ENCODE measurements around the gene METRNL.
"Not testable (repeated sequence)": the region's sequence is repeated elsewhere in the genome, so short reads cannot be mapped to it uniquely, and the experiment has no call there.

The METRNL gene

GRCh38 chr17:83125515-83126274 lies 46.3 kb downstream of the METRNL start:
- DNase-seq: peak; percentile 45

GRCh38 chr17:83126275-83126811 lies 46.9 kb downstream of the METRNL start:
- no peak for DNase-seq

GRCh38 chr17:83127431-83128160 lies 48.2 kb downstream of the METRNL start:
- DNase-seq: peak; percentile 10

- peak; percentile 11 for DNase-seq
Observed at GRCh38 chr17:83128306-83129240, 49.2 kb downstream of the METRNL start.

- peak; percentile 8 for DNase-seq
Observed at GRCh38 chr17:83129676-83130075, 50.3 kb downstream of the METRNL start.

GRCh38 chr17:83131401-83132011 lies 52.1 kb downstream of the METRNL start:
- peak; percentile 7 for DNase-seq

- DNase-seq: peak; percentile 14
Observed at GRCh38 chr17:83132251-83133081, 53.1 kb downstream of the METRNL start.

- peak; percentile 5 for DNase-seq
Observed at GRCh38 chr17:83133302-83134121, 54.1 kb downstream of the METRNL start.

GRCh38 chr17:83134456-83134855 lies 55.0 kb downstream of the METRNL start:
- not testable (repeated sequence) for DNase-seq

- no peak for DNase-seq
Observed at GRCh38 chr17:83135692-83136091, 56.3 kb downstream of the METRNL start.

- DNase-seq: no peak
Observed at GRCh38 chr17:83136156-83136555, 56.7 kb downstream of the METRNL start.

GRCh38 chr17:83136931-83137330 lies 57.5 kb downstream of the METRNL start:
- DNase-seq: no peak

GRCh38 chr17:83137523-83137922 lies 58.1 kb downstream of the METRNL start:
- no peak for DNase-seq

- DNase-seq: no peak
Observed at GRCh38 chr17:83138820-83139219, 59.4 kb downstream of the METRNL start.

- DNase-seq: not testable (repeated sequence)
Observed at GRCh38 chr17:83139541-83140248, 60.3 kb downstream of the METRNL start.

- DNase-seq: not testable (repeated sequence)
Observed at GRCh38 chr17:83140249-83140566, 60.8 kb downstream of the METRNL start.

- DNase-seq: no peak
Observed at GRCh38 chr17:83142619-83143018, 63.2 kb downstream of the METRNL start.

GRCh38 chr17:83143817-83144231 lies 64.4 kb downstream of the METRNL start:
- no peak for DNase-seq
